HEK293 (cell line): ENCODE measurements around the gene SLC26A8.

Experiments
- CTCF ChIP-seq: fragments of 450-650 bp; formaldehyde crosslinking; IDR thresholded peaks from 2 replicates; pipeline ENCODE4 v1.5.1; 2016; ENCODE audit warnings: missing biosample characterization, missing genetic modification characterization
- YY1 ChIP-seq: fragments of 450-650 bp; formaldehyde crosslinking; IDR thresholded peaks from 2 replicates; pipeline ENCODE4 v1.5.1; 2018; ENCODE audit warnings: missing biosample characterization, missing genetic modification characterization
- ZBTB49 ChIP-seq: fragments of 450-650 bp; formaldehyde crosslinking; IDR thresholded peaks from 2 replicates; pipeline ENCODE4 v1.5.1; 2016; ENCODE audit warnings: missing biosample characterization, missing genetic modification characterization, low read depth
- ZNF280D ChIP-seq: fragments of 450-650 bp; formaldehyde crosslinking; IDR thresholded peaks from 2 replicates; pipeline ENCODE4 v1.5.1; 2016; ENCODE audit warnings: missing biosample characterization, missing genetic modification characterization
- ZNF350 ChIP-seq: fragments of 450-650 bp; formaldehyde crosslinking; IDR thresholded peaks from 2 replicates; pipeline ENCODE4 v1.5.0; 2017; ENCODE audit warnings: missing biosample characterization, mild to moderate bottlenecking, missing genetic modification characterization
- ZNF561 ChIP-seq: fragments of 450-650 bp; IDR thresholded peaks from 2 replicates; pipeline ENCODE4 v1.5.1; 2018; ENCODE audit warnings: missing biosample characterization, missing genetic modification characterization, borderline replicate concordance
- ZNF639 ChIP-seq: fragments of 450-650 bp; formaldehyde crosslinking; IDR thresholded peaks from 2 replicates; pipeline ENCODE4 v1.5.1; 2016; ENCODE audit warnings: missing biosample characterization, missing genetic modification characterization
- ZNF704 ChIP-seq: fragments of 450-650 bp; formaldehyde crosslinking; IDR thresholded peaks from 2 replicates; pipeline ENCODE4 v1.5.1; 2016; ENCODE audit warnings: missing biosample characterization, missing genetic modification characterization

GRCh38 chr6:35896228-35896627, 128.2 kb downstream of the SLC26A8 start:
- TF ChIP-seq ZNF280D (no peak), CTCF (tag by site-specific recombination) (no peak), ZBTB49 (tag by site-specific recombination) (no peak), ZNF350 (tag by site-specific recombination) (no peak), YY1 (tag by site-specific recombination) (no peak), ZNF704 (tag by site-specific recombination) (no peak), ZNF561 (tag by site-specific recombination) (no peak), ZNF639 (tag by site-specific recombination) (no peak)
